Prostate gland (tissue), 2 donors: ENCODE data around the gene MAML2. TPM values are rescaled to one million over a fixed set of nuclear protein-coding genes. Genes with fewer than 3 reads are reported as not detected.

ENCODE experiments used
- DNase-seq: peaks from one replicate; pipeline ENCODE4 v3.0.0-alpha.2; 2019; ENCODE audit warnings: low spot score
- H3K27ac ChIP-seq, 2 donors: fragments of 200-600 bp; sonication (generic); 2 replicates each; pipeline ENCODE4 v1.5.1; 2017 to 2019
- H3K27me3 ChIP-seq: fragments of 200-600 bp; sonication (generic); replicated peaks from 2 replicates; pipeline ENCODE4 v1.5.1; 2019; ENCODE audit not compliant: insufficient read depth
- H3K36me3 ChIP-seq, 2 donors: fragments of 200-600 bp; sonication (generic); 1 replicate in 1 of 2; 2 replicates in 1 of 2; pipeline versions ENCODE4 v1.5.1 to v1.8.1; 2017 to 2019
- H3K4me1 ChIP-seq: fragments of 200-600 bp; sonication (generic); replicated peaks from 2 replicates; pipeline ENCODE4 v1.5.1; 2019
- H3K4me3 ChIP-seq, 2 donors: fragments of 200-600 bp; sonication (generic); 2 replicates each; pipeline ENCODE4 v1.5.1; 2017 to 2019
- H3K9me3 ChIP-seq: fragments of 200-600 bp; sonication (generic); 2 replicates; pipeline ENCODE4 v1.5.1; 2017
- CTCF ChIP-seq, 4 experiments: fragments of 200-600 bp in 2 of 4; fragments of 450-650 bp in 2 of 4; sonication (generic) in 2 of 4; IDR thresholded peaks; 1 replicate in 3 of 4; 2 replicates in 1 of 4; pipeline ENCODE4 v1.5.1; 2016 to 2019; ENCODE audit warnings: antibody characterized with exemption in 4 of 4, mild to moderate bottlenecking in 2 of 4, moderate library complexity in 2 of 4
- POLR2A ChIP-seq: fragments of 450-650 bp; IDR thresholded peaks from one replicate; pipeline ENCODE4 v1.6.1; 2016; ENCODE audit warnings: antibody characterized with exemption, mild to moderate bottlenecking
- POLR2AphosphoS5 ChIP-seq: sonication (generic); formaldehyde crosslinking; IDR thresholded peaks from one replicate; pipeline ENCODE4 v1.6.1; 2017; ENCODE audit warnings: antibody characterized with exemption
- WGBS: methylation state at CpG from one replicate; pipeline ENCODE4 v1.1.5; 2018; 5-methylcytosine and 5-hydroxymethylcytosine counted together
- intact Hi-C: fragments of 100-400 bp; cut with DNase I; formaldehyde crosslinking; loops from one replicate; pipeline ENCODE4 v1.14.2; 2022
- total RNA-seq, 2 donors: library from RNA; depleted of rRNA; stranded (reverse); fragments of >200 nt; gene quantifications; one replicate each; pipeline ENCODE4 v1.1.0, GENCODE V29; 2016

Gene MAML2
- total RNA-seq, 2 donors from 2014 or later = 28.9 to 30.4 TPM

DNA sequence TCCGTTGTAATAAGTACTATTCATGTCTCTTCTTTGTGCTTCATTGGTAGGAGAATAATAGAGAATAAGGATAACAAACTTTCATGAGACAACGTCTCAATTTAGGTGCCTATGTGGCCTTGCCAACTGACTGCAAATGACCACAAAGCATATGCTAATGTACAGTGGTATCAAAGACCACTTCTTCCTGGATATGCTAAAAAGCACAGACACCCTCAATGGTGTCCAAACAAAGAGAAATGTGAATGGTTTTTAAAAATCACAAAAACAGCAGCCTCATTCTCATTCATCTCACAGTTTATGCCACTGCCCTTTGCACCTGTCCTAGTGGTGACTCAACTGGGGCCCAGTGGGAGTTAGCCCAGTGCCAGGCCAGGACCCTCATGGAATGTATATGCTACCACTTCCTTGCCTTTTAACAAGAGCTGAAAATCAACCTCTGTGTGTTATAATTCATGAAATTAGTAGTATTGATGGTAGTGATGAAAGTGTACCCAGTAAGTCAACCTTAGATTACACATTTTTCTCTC, 353.9 kb downstream of the MAML2 start:
- 89% methylated on average over 2 of the region's 2 CpGs for WGBS
- no peak for DNase-seq
- TF ChIP-seq POLR2A (no peak), CTCF (IDR thresholded peaks at IDR 0.05) (no peak), POLR2AphosphoS5 (no peak)
- no peaks in the 10 kb centered on the region for H3K27me3 ChIP-seq
- H3K4me1 ChIP-seq = no peaks in the 10 kb centered on the region
- H3K27ac ChIP-seq = no peak overlapping the region
- H3K4me3 ChIP-seq = no peak overlapping the region
- H3K9me3 ChIP-seq = no peaks in the 10 kb centered on the region
- no peaks in the 10 kb centered on the region for H3K36me3 ChIP-seq
- intact Hi-C loops = no loop called here

DNA sequence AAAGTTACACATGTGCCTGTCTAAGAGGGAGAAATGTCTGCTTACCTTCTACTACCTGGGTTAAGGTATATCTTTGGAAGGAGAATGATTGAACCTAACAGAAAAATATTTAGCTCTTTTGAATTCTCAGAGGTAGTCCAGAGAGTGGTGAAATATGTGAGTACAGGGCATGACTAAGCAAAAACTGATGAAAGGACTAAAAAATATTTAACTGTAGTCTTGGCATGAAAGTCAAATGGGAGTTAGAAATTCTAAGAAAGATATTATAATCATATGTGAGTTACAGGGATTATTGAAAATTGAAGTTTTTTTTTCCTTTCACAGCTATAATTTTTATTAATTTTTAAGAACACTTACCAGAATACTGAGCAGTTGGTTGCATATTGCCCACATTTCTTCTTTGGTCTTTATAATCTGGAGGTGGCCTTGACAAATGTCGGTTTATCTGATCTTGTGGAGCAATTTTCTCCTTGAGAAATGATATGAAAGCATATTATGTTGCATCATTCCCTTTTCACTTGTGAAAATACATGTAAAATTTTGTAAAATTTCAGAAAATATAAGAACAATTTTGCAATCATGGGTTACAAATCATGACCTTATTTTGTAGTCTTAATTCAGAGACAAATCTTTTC, 357.7 kb downstream of the MAML2 start:
- intact Hi-C loops = no loop called here
- Histone ChIP-seq H3K9me3 (no peaks in the 10 kb centered on the region), H3K27ac (no peak overlapping the region), H3K36me3 (no peaks in the 10 kb centered on the region), H3K4me1 (no peaks in the 10 kb centered on the region), H3K4me3 (no peak overlapping the region), H3K27me3 (no peaks in the 10 kb centered on the region)
- TF ChIP-seq POLR2AphosphoS5 = no peak
- TF ChIP-seq CTCF (IDR thresholded peaks at IDR 0.05) = no peak
- TF ChIP-seq POLR2A = no peak
- WGBS = 90% methylated on average over 1 of the region's 1 CpG
- no peak for DNase-seq

DNA sequence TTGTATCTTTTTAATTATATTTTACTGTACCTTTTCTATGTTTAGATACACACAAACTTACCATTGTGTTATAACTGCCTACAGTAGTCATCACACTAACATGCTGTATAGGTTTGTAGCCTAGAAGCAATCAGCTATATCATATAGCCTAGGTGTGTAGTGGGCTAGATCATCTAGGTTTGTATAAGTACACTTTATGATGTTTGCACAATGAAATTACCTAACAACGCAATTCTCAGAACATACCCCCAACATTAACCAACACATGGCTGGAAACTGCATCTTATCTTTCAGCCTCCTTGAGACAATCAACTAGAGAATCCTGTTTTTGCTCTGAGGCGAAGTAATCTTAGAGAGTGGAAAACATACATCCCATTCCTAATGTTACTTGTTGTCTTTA, 358.9 kb downstream of the MAML2 start:
- Histone ChIP-seq H3K9me3 (no peaks in the 10 kb centered on the region), H3K36me3 (peaks cover 0 to 3% of the 10 kb centered on the region in 2 donors), H3K27ac (no peak overlapping the region), H3K4me1 (no peaks in the 10 kb centered on the region), H3K27me3 (no peaks in the 10 kb centered on the region), H3K4me3 (no peak overlapping the region)
- intact Hi-C loops = no loop called here
- WGBS = 78% methylated on average over 2 of the region's 2 CpGs
- DNase-seq = no peak
- TF ChIP-seq POLR2A (no peak), CTCF (IDR thresholded peaks at IDR 0.05) (no peak), POLR2AphosphoS5 (no peak)

- H3K4me3 ChIP-seq = no peak overlapping the region
- H3K4me1 ChIP-seq = no peaks in the 10 kb centered on the region
- H3K9me3 ChIP-seq = no peaks in the 10 kb centered on the region
- H3K27me3 ChIP-seq = no peaks in the 10 kb centered on the region
- TF ChIP-seq POLR2A = no peak
- TF ChIP-seq POLR2AphosphoS5 = no peak
- TF ChIP-seq CTCF (IDR thresholded peaks at IDR 0.05) = no peak
- H3K36me3 ChIP-seq = peaks cover 0 to 3% of the 10 kb centered on the region in 2 donors
- WGBS = 89% methylated on average over 6 of the region's 6 CpGs
- no peak for DNase-seq
- intact Hi-C loops = no loop called here
- H3K27ac ChIP-seq = no peak overlapping the region
Observed at GRCh38 chr11:95977534-95978174, 365.3 kb downstream of the MAML2 start.

GRCh38 chr11:95976550-95976949, 366.4 kb downstream of the MAML2 start:
- intact Hi-C loops = no loop called here
- H3K4me3 ChIP-seq = no peak overlapping the region
- no peak for DNase-seq
- no peak for TF ChIP-seq CTCF (IDR thresholded peaks at IDR 0.05)
- TF ChIP-seq POLR2AphosphoS5 = no peak
- TF ChIP-seq POLR2A = no peak
- no peak overlapping the region for H3K27ac ChIP-seq
- peaks cover 0 to 3% of the 10 kb centered on the region in 2 donors for H3K36me3 ChIP-seq
- no peaks in the 10 kb centered on the region for H3K4me1 ChIP-seq
- no peaks in the 10 kb centered on the region for H3K27me3 ChIP-seq
- 93% methylated on average over 2 of the region's 2 CpGs for WGBS
- H3K9me3 ChIP-seq = no peaks in the 10 kb centered on the region
